Loucy (cell line): ENCODE measurements around the gene CNTNAP2.

Source experiments
- H2AFZ ChIP-seq: fragments of 200-600 bp; sonication (generic); 2 replicates; pipeline ENCODE4 v1.6.0; 2016; ENCODE audit warnings: antibody characterized with exemption, mild to moderate bottlenecking, low read length, moderate library complexity
- H3F3A ChIP-seq: fragments of 200-600 bp; 2 replicates; pipeline ENCODE4 v1.6.0; 2016; ENCODE audit warnings: antibody characterized with exemption, low read depth, mild to moderate bottlenecking
- H3K27me3 ChIP-seq: fragments of 200-600 bp; sonication (generic); 2 replicates; pipeline ENCODE4 v1.6.1; 2014; ENCODE audit warnings: low read length, mild to moderate bottlenecking; ENCODE audit not compliant: insufficient read depth, poor library complexity, severe bottlenecking
- H3K36me3 ChIP-seq: fragments of 200-600 bp; sonication (generic); 2 replicates; pipeline ENCODE4 v1.6.1; 2016; ENCODE audit warnings: low read length; ENCODE audit not compliant: insufficient read depth
- H3K4me1 ChIP-seq: fragments of 200-600 bp; sonication (generic); 2 replicates; pipeline ENCODE4 v1.5.1; 2014; ENCODE audit warnings: low read length, mild to moderate bottlenecking; ENCODE audit not compliant: insufficient read depth, poor library complexity, severe bottlenecking
- H3K4me2 ChIP-seq: fragments of 200-600 bp; sonication (generic); 2 replicates; pipeline ENCODE4 v1.6.0; 2014; ENCODE audit warnings: antibody characterized with exemption, low read length, low read depth, mild to moderate bottlenecking; ENCODE audit not compliant: poor library complexity, severe bottlenecking
- H3K4me3 ChIP-seq: fragments of 200-600 bp; sonication (generic); 2 replicates; pipeline ENCODE4 v1.5.1; 2014; ENCODE audit warnings: low read length, mild to moderate bottlenecking, mixed read lengths; ENCODE audit not compliant: poor library complexity, severe bottlenecking
- H3K79me2 ChIP-seq: fragments of 200-600 bp; sonication (generic); 2 replicates; pipeline ENCODE4 v1.6.1; 2014; ENCODE audit warnings: low read length; ENCODE audit not compliant: insufficient read depth
- H3K9ac ChIP-seq: fragments of 200-600 bp; sonication (generic); 2 replicates; pipeline ENCODE4 v1.6.0; 2014; ENCODE audit warnings: mild to moderate bottlenecking, low read depth, low read length, moderate library complexity; ENCODE audit not compliant: poor library complexity, severe bottlenecking
- H3K9me2 ChIP-seq: fragments of 200-600 bp; sonication (generic); replicated peaks from 2 replicates; pipeline ENCODE4 v1.6.1; 2016; ENCODE audit warnings: low read depth, low read length, mixed read lengths
- H3K9me3 ChIP-seq: fragments of 200-600 bp; sonication (generic); 2 replicates; pipeline ENCODE4 v1.6.1; 2014; ENCODE audit warnings: mild to moderate bottlenecking, antibody characterized with exemption, low read length, low read depth; ENCODE audit not compliant: insufficient read depth
- H4K20me1 ChIP-seq: fragments of 200-600 bp; sonication (generic); 2 replicates; pipeline ENCODE4 v1.6.0; 2014; ENCODE audit warnings: antibody characterized with exemption, low read length, mild to moderate bottlenecking; ENCODE audit not compliant: insufficient read depth, poor library complexity, severe bottlenecking
- EZH2phosphoT487 ChIP-seq: fragments of 200-600 bp; IDR thresholded peaks from 2 replicates; pipeline ENCODE4 v1.6.1; 2018; ENCODE audit warnings: antibody characterized with exemption, mild to moderate bottlenecking, moderate library complexity, borderline replicate concordance
- TF ChIP-seq, protein P1 (sequence below): fragments of 200-600 bp; sonication (generic); conservative IDR thresholded peaks from 2 replicates; pipeline ENCODE4 v1.5.1; 2014; ENCODE audit warnings: mild to moderate bottlenecking, antibody characterized with exemption, low read length

The CNTNAP2 gene

GRCh38 chr7:147635288-147635687 lies 1518.7 kb downstream of the CNTNAP2 start:
- no peak overlapping the region for H3K4me2 ChIP-seq
- no peak for TF ChIP-seq EZH2phosphoT487
- TF ChIP-seq, protein P1, sequence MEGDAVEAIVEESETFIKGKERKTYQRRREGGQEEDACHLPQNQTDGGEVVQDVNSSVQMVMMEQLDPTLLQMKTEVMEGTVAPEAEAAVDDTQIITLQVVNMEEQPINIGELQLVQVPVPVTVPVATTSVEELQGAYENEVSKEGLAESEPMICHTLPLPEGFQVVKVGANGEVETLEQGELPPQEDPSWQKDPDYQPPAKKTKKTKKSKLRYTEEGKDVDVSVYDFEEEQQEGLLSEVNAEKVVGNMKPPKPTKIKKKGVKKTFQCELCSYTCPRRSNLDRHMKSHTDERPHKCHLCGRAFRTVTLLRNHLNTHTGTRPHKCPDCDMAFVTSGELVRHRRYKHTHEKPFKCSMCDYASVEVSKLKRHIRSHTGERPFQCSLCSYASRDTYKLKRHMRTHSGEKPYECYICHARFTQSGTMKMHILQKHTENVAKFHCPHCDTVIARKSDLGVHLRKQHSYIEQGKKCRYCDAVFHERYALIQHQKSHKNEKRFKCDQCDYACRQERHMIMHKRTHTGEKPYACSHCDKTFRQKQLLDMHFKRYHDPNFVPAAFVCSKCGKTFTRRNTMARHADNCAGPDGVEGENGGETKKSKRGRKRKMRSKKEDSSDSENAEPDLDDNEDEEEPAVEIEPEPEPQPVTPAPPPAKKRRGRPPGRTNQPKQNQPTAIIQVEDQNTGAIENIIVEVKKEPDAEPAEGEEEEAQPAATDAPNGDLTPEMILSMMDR: no peak
- H3K9ac ChIP-seq: no peak overlapping the region
- H3K79me2 ChIP-seq: no peaks in the 10 kb centered on the region
- H3F3A ChIP-seq: no peaks in the 10 kb centered on the region
- H3K4me1 ChIP-seq: no peaks in the 10 kb centered on the region
- no peaks in the 10 kb centered on the region for H3K9me3 ChIP-seq
- no peak overlapping the region for H2AFZ ChIP-seq
- H4K20me1 ChIP-seq: no peaks in the 10 kb centered on the region
- no peak overlapping the region for H3K4me3 ChIP-seq
- no peaks in the 10 kb centered on the region for H3K9me2 ChIP-seq
- H3K27me3 ChIP-seq: no peaks in the 10 kb centered on the region
- H3K36me3 ChIP-seq: no peaks in the 10 kb centered on the region

DNA sequence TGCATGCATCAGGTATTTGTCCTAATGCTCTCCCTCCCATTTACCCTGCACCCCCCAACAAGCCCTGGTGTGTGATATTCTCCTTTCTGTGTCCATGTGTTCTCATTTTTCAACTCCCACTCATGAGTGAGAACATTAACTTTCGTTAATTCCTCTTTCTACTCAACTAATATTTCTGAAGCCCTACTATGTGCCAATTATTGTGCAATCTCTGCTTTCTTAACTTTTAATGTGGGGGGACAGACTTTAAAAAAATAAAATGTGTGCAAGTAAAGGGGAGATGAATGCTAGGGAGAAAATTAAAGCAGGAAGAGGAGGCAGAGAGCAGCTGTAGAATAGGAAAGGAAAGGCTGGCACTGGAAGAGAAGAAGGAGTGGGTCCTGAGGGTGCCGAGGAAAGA lies 1520.0 kb downstream of the CNTNAP2 start:
- H3K9me3 ChIP-seq: no peaks in the 10 kb centered on the region
- H2AFZ ChIP-seq: no peak overlapping the region
- H3K4me2 ChIP-seq: no peak overlapping the region
- no peaks in the 10 kb centered on the region for H3K27me3 ChIP-seq
- no peaks in the 10 kb centered on the region for H3F3A ChIP-seq
- H3K4me3 ChIP-seq: no peak overlapping the region
- H3K36me3 ChIP-seq: no peaks in the 10 kb centered on the region
- no peaks in the 10 kb centered on the region for H3K4me1 ChIP-seq
- H3K9ac ChIP-seq: no peak overlapping the region
- no peaks in the 10 kb centered on the region for H3K79me2 ChIP-seq
- H3K9me2 ChIP-seq: no peaks in the 10 kb centered on the region
- no peak for TF ChIP-seq EZH2phosphoT487
- TF ChIP-seq, protein P1: no peak
- H4K20me1 ChIP-seq: no peaks in the 10 kb centered on the region

DNA sequence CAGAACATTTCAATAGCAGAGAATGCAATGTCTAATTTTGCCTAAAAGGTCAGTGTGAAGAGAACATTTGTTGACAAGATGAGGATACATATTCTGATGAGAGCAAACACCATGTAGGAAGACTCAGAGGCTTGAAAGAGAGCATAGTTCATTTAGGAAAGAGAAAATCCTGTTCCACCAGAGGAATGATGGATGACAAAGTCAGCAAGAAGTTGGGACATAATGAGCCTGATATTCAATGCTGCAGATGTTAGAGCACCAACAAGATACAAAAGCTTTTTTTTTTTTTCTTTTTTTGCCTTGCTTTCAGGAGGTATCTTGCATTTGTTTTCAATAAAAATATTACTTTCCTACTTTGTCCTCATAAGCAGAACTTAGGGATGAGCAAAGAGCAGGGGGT lies 1522.0 kb downstream of the CNTNAP2 start:
- Histone ChIP-seq H3K27me3 (no peaks in the 10 kb centered on the region), H3K9me3 (no peaks in the 10 kb centered on the region), H3K9me2 (no peaks in the 10 kb centered on the region), H3K9ac (no peak overlapping the region), H3F3A (no peaks in the 10 kb centered on the region), H3K36me3 (no peaks in the 10 kb centered on the region), H4K20me1 (no peaks in the 10 kb centered on the region), H2AFZ (no peak overlapping the region), H3K79me2 (no peaks in the 10 kb centered on the region), H3K4me2 (no peak overlapping the region), H3K4me1 (no peaks in the 10 kb centered on the region), H3K4me3 (no peak overlapping the region)
- no peak for TF ChIP-seq EZH2phosphoT487
- TF ChIP-seq, protein P1: no peak
